ENCODE data around the gene MFGE8. TPM values are rescaled to one million over a fixed set of nuclear protein-coding genes. Genes with fewer than 3 reads are reported as not detected.

Gene MFGE8
- total and polyA plus RNA-seq, 7 experiments from 2014 or later: 6.3 to 106 (median 71.6) TPM

DNA sequence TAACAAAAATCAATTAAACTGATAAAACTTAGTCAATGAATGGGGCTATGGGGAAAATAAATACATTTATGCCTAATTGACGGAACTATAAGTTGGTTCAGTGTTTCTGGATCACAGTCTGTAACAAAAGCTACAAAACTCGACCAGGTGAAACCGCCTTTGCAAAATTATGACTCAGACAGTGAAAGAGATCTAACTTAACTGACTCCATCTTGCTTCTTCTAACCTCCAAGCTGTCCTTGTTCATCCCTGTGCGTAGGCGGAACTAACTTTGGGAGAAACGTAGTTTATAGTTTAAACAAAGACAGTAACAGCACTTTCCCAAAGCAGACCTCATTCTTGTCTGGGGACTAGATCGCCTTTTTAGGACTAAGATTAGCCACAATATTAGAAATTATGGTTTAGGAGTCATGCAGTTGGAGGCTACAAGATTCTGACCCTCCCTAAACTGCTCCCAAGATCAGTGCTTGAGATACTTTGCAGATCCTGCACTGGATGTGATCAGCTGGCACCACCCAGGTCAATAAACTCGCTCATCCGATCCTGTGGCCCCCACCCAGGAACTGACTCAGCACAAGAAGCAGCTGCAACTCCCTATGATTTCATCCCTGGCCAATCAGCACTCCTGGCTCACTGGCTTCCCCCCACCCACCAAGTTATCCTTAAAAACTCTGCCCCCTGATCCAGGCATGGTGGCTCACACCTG, 7.2 kb upstream of the MFGE8 start:
- H3K27ac ChIP-seq (ENCODE audit: low read depth, low read length): no peak overlapping the region
- intact Hi-C loops (cut with micrococcal nuclease): no loop called here
- no peaks in the 10 kb centered on the region for H3K36me3 Mint-ChIP-seq
- ChIA-PET POLR2A (interaction anchor here (0.7 kb wide), 1 partner anchor 23 kb away, joined by 3 read pairs; no protein-coding TSS in a partner anchor), CTCF (interaction anchor here (2.1 kb wide), 1 partner anchor 15 kb away, joined by 6 read pairs; no protein-coding TSS in a partner anchor)
- no peaks in the 10 kb centered on the region for H3K27me3 ChIP-seq (ENCODE audit: control insufficient read depth in 2 of 2, insufficient read depth in 2 of 2, low read length in 2 of 2)
- no peaks in the 10 kb centered on the region for H3K9me3 Mint-ChIP-seq
- H3K27me3 Mint-ChIP-seq: peaks cover 0 to 11% (median 4%) of the 10 kb centered on the region in 5 donors
- peak overlapping the region in 1 of 10 donors; percentile 55 for H3K4me3 Mint-ChIP-seq
- no peaks in the 10 kb centered on the region for H3K36me3 ChIP-seq (ENCODE audit: control insufficient read depth in 2 of 3, insufficient read depth in 3 of 3, low read length in 3 of 3)
- no peak overlapping the region for H3K4me3 ChIP-seq (ENCODE audit: low read length)
- ATAC-seq: no peak
- H3K27ac Mint-ChIP-seq: peak overlapping the region in 1 of 9 donors; percentile 43
- H3K4me1 Mint-ChIP-seq: peaks cover 0 to 20% (median 0%) of the 10 kb centered on the region in 7 donors
- H3K4me1 ChIP-seq (ENCODE audit: control insufficient read depth in 2 of 2, insufficient read depth in 2 of 2, low read length in 2 of 2): no peaks in the 10 kb centered on the region
- no peaks in the 10 kb centered on the region for H3K9me3 ChIP-seq (ENCODE audit: control insufficient read depth in 2 of 3, low read length in 3 of 3)
- no peak for DNase-seq

DNA sequence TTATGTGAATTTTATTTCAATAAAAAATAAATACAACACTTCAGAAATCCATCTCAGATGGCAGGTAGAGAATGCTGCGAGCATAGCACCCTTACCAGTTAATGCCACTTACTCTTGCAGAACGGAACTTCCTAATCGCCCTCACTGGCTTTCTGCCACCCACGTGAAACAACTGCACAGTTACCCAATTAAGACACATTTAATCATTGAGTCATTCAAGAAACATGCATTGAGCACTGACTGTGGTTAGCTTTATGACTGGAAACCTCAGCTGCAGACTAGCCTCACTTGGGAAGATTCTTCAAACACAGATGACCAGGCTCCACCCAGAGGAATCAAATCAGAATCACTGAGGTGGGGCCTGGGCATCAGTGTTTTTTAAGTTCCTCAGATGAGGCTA, 5.6 kb upstream of the MFGE8 start:
- H3K27ac Mint-ChIP-seq: no peak overlapping the region
- Histone ChIP-seq H3K27me3 (ENCODE audit: control insufficient read depth in 2 of 2, insufficient read depth in 2 of 2, low read length in 2 of 2) (no peaks in the 10 kb centered on the region), H3K4me3 (ENCODE audit: low read length) (no peak overlapping the region), H3K4me1 (ENCODE audit: control insufficient read depth in 2 of 2, insufficient read depth in 2 of 2, low read length in 2 of 2) (peaks cover 0 to 4% of the 10 kb centered on the region in 2 donors), H3K9me3 (ENCODE audit: control insufficient read depth in 2 of 3, low read length in 3 of 3) (no peaks in the 10 kb centered on the region), H3K27ac (ENCODE audit: low read depth, low read length) (no peak overlapping the region), H3K36me3 (ENCODE audit: control insufficient read depth in 2 of 3, insufficient read depth in 3 of 3, low read length in 3 of 3) (no peaks in the 10 kb centered on the region)
- no peaks in the 10 kb centered on the region for H3K36me3 Mint-ChIP-seq
- H3K9me3 Mint-ChIP-seq: no peaks in the 10 kb centered on the region
- H3K27me3 Mint-ChIP-seq: peaks cover 0 to 11% (median 4%) of the 10 kb centered on the region in 5 donors
- CTCF ChIA-PET: no interaction called here
- intact Hi-C loops (cut with micrococcal nuclease): no loop called here
- ATAC-seq (peak; percentile 51), DNase-seq (no peak)
- POLR2A ChIA-PET: no interaction called here
- H3K4me1 Mint-ChIP-seq: peaks cover 0 to 20% (median 1%) of the 10 kb centered on the region in 7 donors
- H3K4me3 Mint-ChIP-seq: no peak overlapping the region

DNA sequence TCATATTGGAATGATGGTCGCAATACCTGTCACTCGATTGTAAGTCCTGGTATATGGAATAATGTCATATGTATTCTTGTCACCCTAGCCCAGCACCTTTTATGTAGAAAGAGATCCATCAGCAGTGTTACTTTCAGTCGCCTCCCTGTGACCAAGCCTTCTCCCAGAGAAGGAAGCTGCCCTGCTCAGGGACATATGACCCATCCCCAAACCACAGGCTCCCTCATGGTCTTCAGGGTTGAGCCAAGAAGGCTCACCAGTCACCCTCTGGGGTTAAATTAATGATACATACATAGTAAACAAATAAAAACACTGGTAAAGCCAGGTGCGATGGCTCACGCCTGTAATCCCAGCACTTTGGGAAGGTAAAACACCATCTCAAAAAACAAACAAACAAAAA, 4.6 kb upstream of the MFGE8 start:
- Mint-ChIP-seq H3K4me3 (no peak overlapping the region), H3K27ac (no peak overlapping the region), H3K9me3 (no peaks in the 10 kb centered on the region), H3K4me1 (peaks cover 3 to 25% (median 6%) of the 10 kb centered on the region in 7 donors), H3K27me3 (peaks cover 0 to 11% (median 4%) of the 10 kb centered on the region in 5 donors), H3K36me3 (peaks cover 0 to 3% (median 0%) of the 10 kb centered on the region in 5 donors)
- Histone ChIP-seq H3K27me3 (ENCODE audit: control insufficient read depth in 2 of 2, insufficient read depth in 2 of 2, low read length in 2 of 2) (no peaks in the 10 kb centered on the region), H3K9me3 (ENCODE audit: control insufficient read depth in 2 of 3, low read length in 3 of 3) (no peaks in the 10 kb centered on the region), H3K4me3 (ENCODE audit: low read length) (no peak overlapping the region), H3K27ac (ENCODE audit: low read depth, low read length) (no peak overlapping the region), H3K4me1 (ENCODE audit: control insufficient read depth in 2 of 2, insufficient read depth in 2 of 2, low read length in 2 of 2) (peaks cover 0 to 5% of the 10 kb centered on the region in 2 donors), H3K36me3 (ENCODE audit: control insufficient read depth in 2 of 3, insufficient read depth in 3 of 3, low read length in 3 of 3) (no peaks in the 10 kb centered on the region)
- DNase-seq (no peak), ATAC-seq (no peak)
- ChIA-PET CTCF (interaction anchor here (1.0 kb wide), 1 partner anchor 12 kb away, joined by 3 read pairs; no protein-coding TSS in a partner anchor), POLR2A (interaction anchor here (0.5 to 0.7 kb wide), 2 partner anchors 8 to 27 kb away, joined by 3 to 4 read pairs; no protein-coding TSS in a partner anchor)
- intact Hi-C loops (cut with micrococcal nuclease): no loop called here

DNA sequence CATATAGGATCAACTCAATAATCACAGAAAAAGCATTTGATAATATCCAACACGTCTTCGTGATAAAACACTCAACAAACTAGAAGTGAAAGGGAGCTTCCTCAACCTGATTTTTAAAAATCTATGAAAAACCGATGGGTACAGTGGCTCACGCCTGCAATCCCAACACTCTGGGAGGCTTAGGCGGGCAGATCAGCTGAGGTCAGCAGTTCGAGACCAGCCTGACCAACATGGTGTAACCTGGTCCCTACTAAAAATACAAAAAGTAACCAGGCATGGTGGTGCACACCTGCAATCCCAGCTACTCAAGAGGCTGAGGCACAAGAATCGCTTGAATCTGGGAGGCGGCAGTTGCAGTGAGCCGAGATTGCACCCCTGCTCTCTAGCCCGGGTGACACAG, 2.2 kb upstream of the MFGE8 start:
- H3K27me3 ChIP-seq (ENCODE audit: control insufficient read depth in 2 of 2, insufficient read depth in 2 of 2, low read length in 2 of 2): no peaks in the 10 kb centered on the region
- CTCF ChIA-PET: interaction anchor here (0.7 kb wide), 1 partner anchor 11 kb away, joined by 3 read pairs; no protein-coding TSS in a partner anchor

DNA sequence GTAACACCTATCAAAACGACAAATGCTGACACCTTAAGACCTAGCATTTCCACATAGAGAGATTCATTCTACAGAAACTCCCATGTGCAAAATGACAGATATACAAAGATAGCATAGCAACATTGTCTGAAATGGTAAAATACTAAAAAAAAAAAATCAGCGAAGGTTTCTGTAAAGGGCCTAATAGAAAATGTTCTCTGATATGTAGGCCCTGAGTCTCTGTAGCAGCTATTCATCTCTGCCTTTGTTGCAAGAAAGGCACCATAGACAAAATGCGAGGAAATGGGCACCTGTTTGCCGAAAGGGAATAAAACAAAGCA, 631 bp upstream of the MFGE8 start:
- Mint-ChIP-seq H3K4me1 (peaks cover 7 to 38% (median 30%) of the 10 kb centered on the region in 7 donors), H3K27ac (peak overlapping the region in 8 of 9 donors; percentile 83 to 96 (median 92)), H3K36me3 (peaks cover 0 to 3% (median 0%) of the 10 kb centered on the region in 5 donors), H3K9me3 (no peaks in the 10 kb centered on the region), H3K27me3 (peaks cover 0 to 8% (median 1%) of the 10 kb centered on the region in 5 donors), H3K4me3 (peak overlapping the region; percentile 87 to 99 (median 96))
- Histone ChIP-seq H3K36me3 (ENCODE audit: control insufficient read depth in 2 of 3, insufficient read depth in 3 of 3, low read length in 3 of 3) (no peaks in the 10 kb centered on the region), H3K27me3 (ENCODE audit: control insufficient read depth in 2 of 2, insufficient read depth in 2 of 2, low read length in 2 of 2) (no peaks in the 10 kb centered on the region), H3K4me1 (ENCODE audit: control insufficient read depth in 2 of 2, insufficient read depth in 2 of 2, low read length in 2 of 2) (peaks cover 0 to 15% of the 10 kb centered on the region in 2 donors), H3K4me3 (ENCODE audit: low read length) (peak overlapping the region; percentile 82), H3K27ac (ENCODE audit: low read depth, low read length) (peak overlapping the region; percentile 73), H3K9me3 (ENCODE audit: control insufficient read depth in 2 of 3, low read length in 3 of 3) (no peaks in the 10 kb centered on the region)
- ChIA-PET CTCF (interaction anchor here (2.1 kb wide), 1 partner anchor 9 kb away, joined by 6 read pairs; no protein-coding TSS in a partner anchor), POLR2A (interaction anchor here (0.6 to 1.3 kb wide), 2 partner anchors 9 to 80 kb away, joined by 4 read pairs; no protein-coding TSS in a partner anchor)
- intact Hi-C loops (cut with micrococcal nuclease): loop anchor here (1.0 to 2.0 kb wide), 3 partner anchors 10 to 103 kb away; no protein-coding TSS in a partner anchor
- ATAC-seq (no peak), DNase-seq (no peak)

More for the DNA sequence above, 2.2 kb upstream of the MFGE8 start:
- Mint-ChIP-seq H3K36me3 (peaks cover 0 to 3% (median 0%) of the 10 kb centered on the region in 5 donors), H3K27ac (no peak overlapping the region), H3K4me3 (no peak overlapping the region), H3K4me1 (peaks cover 7 to 28% (median 25%) of the 10 kb centered on the region in 7 donors), H3K9me3 (no peaks in the 10 kb centered on the region), H3K27me3 (peaks cover 0 to 8% (median 4%) of the 10 kb centered on the region in 5 donors)
- Histone ChIP-seq H3K4me3 (ENCODE audit: low read length) (no peak overlapping the region), H3K4me1 (ENCODE audit: control insufficient read depth in 2 of 2, insufficient read depth in 2 of 2, low read length in 2 of 2) (peaks cover 0 to 15% of the 10 kb centered on the region in 2 donors), H3K9me3 (ENCODE audit: control insufficient read depth in 2 of 3, low read length in 3 of 3) (no peaks in the 10 kb centered on the region), H3K27ac (ENCODE audit: low read depth, low read length) (no peak overlapping the region), H3K36me3 (ENCODE audit: control insufficient read depth in 2 of 3, insufficient read depth in 3 of 3, low read length in 3 of 3) (no peaks in the 10 kb centered on the region)
- DNase-seq: no peak
- POLR2A ChIA-PET: interaction anchor here (0.7 to 1.9 kb wide), 3 partner anchors 9 to 447 kb away, joined by 3 to 8 read pairs (median 3); no protein-coding TSS in a partner anchor
- intact Hi-C loops (cut with micrococcal nuclease): no loop called here
- ATAC-seq: no peak

DNA sequence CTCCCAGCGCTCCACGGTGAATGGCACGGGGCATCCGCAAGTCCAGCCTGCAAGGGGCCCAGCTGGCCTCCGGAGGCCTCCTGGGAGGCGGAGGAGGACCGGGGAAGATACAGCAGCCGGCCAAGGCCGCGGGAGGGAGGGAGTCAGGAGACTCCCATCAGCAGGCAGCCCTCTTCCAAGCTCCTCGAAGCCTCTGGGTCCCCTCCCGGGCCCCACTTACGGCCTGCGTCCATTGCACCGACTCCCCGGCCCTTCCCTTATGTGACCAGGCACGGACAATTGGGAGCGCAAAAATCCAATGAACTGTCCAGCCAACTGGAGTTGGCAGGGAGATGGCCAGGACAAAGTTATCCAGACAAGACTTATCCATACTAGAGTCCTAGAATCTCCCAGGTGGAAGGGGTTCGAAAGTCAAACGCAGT, 668 bp downstream of the MFGE8 start:
- no peak for ATAC-seq
- peak overlapping the region; percentile 87 to 99 (median 96) for H3K4me3 Mint-ChIP-seq
- no peak for DNase-seq
- H3K9me3 Mint-ChIP-seq: no peaks in the 10 kb centered on the region
- H3K27ac ChIP-seq (ENCODE audit: low read depth, low read length): peak overlapping the region; percentile 73
- H3K36me3 Mint-ChIP-seq: peaks cover 0 to 5% (median 0%) of the 10 kb centered on the region in 5 donors
- ChIA-PET POLR2A (interaction anchor here (0.6 to 0.9 kb wide), 2 partner anchors 11 to 176 kb away, joined by 3 read pairs; partner anchors contain the start of gene ABHD2), CTCF (interaction anchor here (1.0 kb wide), 1 partner anchor 105 kb away, joined by 3 read pairs; no protein-coding TSS in a partner anchor)
- H3K27me3 ChIP-seq (ENCODE audit: control insufficient read depth in 2 of 2, insufficient read depth in 2 of 2, low read length in 2 of 2): no peaks in the 10 kb centered on the region
- peaks cover 12 to 43% (median 35%) of the 10 kb centered on the region in 7 donors for H3K4me1 Mint-ChIP-seq
- intact Hi-C loops (cut with micrococcal nuclease): loop anchor here in 1 of 2 donors (2.0 kb wide), 1 partner anchor 104 kb away; no protein-coding TSS in a partner anchor
- peaks cover 0 to 15% of the 10 kb centered on the region in 2 donors for H3K4me1 ChIP-seq (ENCODE audit: control insufficient read depth in 2 of 2, insufficient read depth in 2 of 2, low read length in 2 of 2)
- no peaks in the 10 kb centered on the region for H3K36me3 ChIP-seq (ENCODE audit: control insufficient read depth in 2 of 3, insufficient read depth in 3 of 3, low read length in 3 of 3)
- H3K27ac Mint-ChIP-seq: peak overlapping the region in 8 of 9 donors; percentile 67 to 93 (median 84)
- H3K27me3 Mint-ChIP-seq: peaks cover 0 to 5% (median 0%) of the 10 kb centered on the region in 5 donors
- H3K4me3 ChIP-seq (ENCODE audit: low read length): peak overlapping the region; percentile 82
- H3K9me3 ChIP-seq (ENCODE audit: control insufficient read depth in 2 of 3, low read length in 3 of 3): no peaks in the 10 kb centered on the region

Data from naive thymus-derived CD4-positive, alpha-beta T cell (primary cell).